GM12891 (cell line): ENCODE results near the gene SLC35B2.

Experiments
- POLR2A ChIP-seq: IDR thresholded peaks from 2 replicates; pipeline ENCODE4 v1.6.1; 2011; ENCODE audit warnings: low read depth, low read length, control low read depth
- POLR2AphosphoS5 ChIP-seq: IDR thresholded peaks from 2 replicates; pipeline ENCODE4 v1.6.1; 2011; ENCODE audit warnings: low read depth, low read length, control low read depth

DNA sequence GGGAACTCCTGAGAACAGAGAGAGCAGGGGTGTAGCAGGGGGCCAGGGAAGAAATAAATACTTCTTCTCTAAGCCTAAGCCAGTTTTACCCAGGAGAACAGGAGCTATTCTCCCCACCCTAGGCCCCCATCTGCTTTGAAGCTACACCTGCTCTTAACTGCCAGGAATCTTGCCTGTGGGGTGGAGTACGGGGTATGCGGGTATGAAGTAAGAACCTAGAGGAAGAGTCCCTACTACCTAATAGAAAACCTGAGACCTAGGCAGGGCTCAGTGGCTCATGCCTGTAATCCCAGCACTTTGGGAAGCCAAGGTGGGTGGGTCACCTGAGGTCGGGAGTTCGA, 32.4 kb downstream of the SLC35B2 start:
- TF ChIP-seq POLR2AphosphoS5 (no peak), POLR2A (no peak)
